Psoas muscle (tissue), 8 donors: ENCODE data around the gene CDC42BPB. TPM values are rescaled to one million over a fixed set of nuclear protein-coding genes. Genes with fewer than 3 reads are reported as not detected.

Experiments
- ATAC-seq, 4 donors: fragments of 200-7000 bp; cut with Tn5 transposase; one replicate each; pipeline ENCODE4 v1.9.1; 2020; ENCODE audit warnings: moderate library complexity in 3 of 4, mild to moderate bottlenecking in 2 of 4
- DNase-seq, 2 donors: peaks; one replicate each; pipeline ENCODE4 v3.0.0-alpha.2; 2020
- H3K27ac ChIP-seq: fragments of 200-600 bp; one replicate; pipeline ENCODE4 v1.8.0; 2022
- H3K27me3 ChIP-seq, 3 donors: fragments of 200-600 bp in 1 of 3; one replicate each; pipeline versions ENCODE4 v1.6.1 to v1.8.0; 2013 to 2022; ENCODE audit warnings: low read length in 2 of 3, mild to moderate bottlenecking in 2 of 3, moderate library complexity in 1 of 3; ENCODE audit not compliant: insufficient read depth in 3 of 3
- H3K36me3 ChIP-seq, 2 donors: fragments of 200-600 bp in 1 of 2; one replicate each; pipeline versions ENCODE4 v1.6.1 to v1.8.0; 2013 to 2022; ENCODE audit warnings: low read depth in 1 of 2, mild to moderate bottlenecking in 1 of 2, moderate library complexity in 1 of 2; ENCODE audit not compliant: insufficient read depth in 1 of 2
- H3K4me1 ChIP-seq: fragments of 200-600 bp; one replicate; pipeline ENCODE4 v1.8.0; 2022
- H3K4me3 ChIP-seq: fragments of 200-600 bp; one replicate; pipeline ENCODE4 v1.8.0; 2022; ENCODE audit warnings: mild to moderate bottlenecking
- H3K9me3 ChIP-seq: fragments of 200-600 bp; one replicate; pipeline ENCODE4 v1.8.0; 2022
- CTCF ChIP-seq: fragments of 200-600 bp; IDR thresholded peaks from one replicate; pipeline ENCODE4 v1.8.0; 2022; ENCODE audit warnings: antibody characterized with exemption
- whole genome bisulfite sequencing, 3 donors: extraction: QIAGEN DNeasy Blood & Tissue Kit; methylation state at CpG; one replicate each; pipeline versions ENCODE4 v1.1.6 to v1.1.7; 2013; 5-methylcytosine and 5-hydroxymethylcytosine counted together
- intact Hi-C, 2 donors: fragments of 100-400 bp; cut with DNase I; formaldehyde crosslinking; loops; one replicate each; pipeline versions ENCODE4 v1.11.0 to v1.14.2; 2022
- polyA plus RNA-seq, 3 donors: library from polyadenylated mRNA; stranded (reverse); fragments of 200-250 nt; gene quantifications; one replicate each; pipeline ENCODE4 v1.2.3, GENCODE V29; 2013
- total RNA-seq, 4 donors: library from RNA; stranded (reverse); fragmentation: NEBNext Ultra II Directional in 2 of 4; extraction: Animal tissue kit (Norgen Biotek cat#: 25700) in 2 of 4; gene quantifications; one replicate each; pipeline versions ENCODE4 v1.2.1 to v1.2.4, GENCODE V29; 2021 to 2023
- donor health status: healthy with polysubstance abuse.
- donor health status: DM: no; HTN: no; CAD: no; lungs with moderate emphysema.
- donor health status: Bipolar disorder and iron deficiency.
- donor health status: healthy.
- donor health status: DM: yes; HTN: yes; CAD: no.
- donor health status: DM: no; HTN: no; CAD: no.
- donor health status: DM: no; HTN: no; CAD: no.
- donor health status: DM: yes; HTN: yes; CAD: no.

CDC42BPB gene
- total and polyA plus RNA-seq, 7 donors = 20.2 to 57.4 (median 40.0) TPM

DNA sequence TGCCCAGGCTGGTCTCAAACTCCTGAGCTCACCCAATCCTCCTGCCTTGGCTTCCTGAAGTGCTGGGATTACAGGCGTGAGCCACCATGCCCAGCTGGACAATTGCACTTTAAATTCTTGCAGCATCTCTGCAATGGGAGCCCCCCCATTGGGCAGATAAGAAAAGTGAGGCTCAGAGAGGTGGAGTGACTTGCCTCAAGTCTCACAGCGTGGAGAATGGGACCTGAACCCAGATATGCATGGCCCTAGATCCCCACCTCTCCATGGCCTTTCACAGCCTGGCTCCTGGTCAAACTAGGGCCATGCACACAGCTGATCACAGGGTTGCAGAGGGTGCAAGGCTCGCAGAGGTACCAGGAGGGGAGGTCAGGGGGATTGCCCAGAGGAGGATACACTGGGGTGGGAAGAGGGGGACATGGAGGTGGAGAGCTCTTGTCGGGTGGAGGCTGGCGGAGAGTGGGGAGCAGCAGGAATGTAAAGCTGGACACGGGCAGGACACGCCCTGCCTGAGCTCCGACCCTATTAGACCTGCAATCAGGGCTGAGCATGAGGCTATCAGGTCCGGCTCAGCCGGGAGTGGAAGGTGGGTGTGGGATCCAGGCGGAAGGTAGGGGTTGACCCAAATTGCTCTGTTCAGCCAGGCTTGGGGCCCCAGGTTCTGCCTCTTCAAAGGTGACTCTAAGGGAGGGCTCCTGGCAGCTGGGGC, 44.1 kb upstream of the CDC42BPB start:
- no peak overlapping the region for H3K4me3 ChIP-seq
- H3K4me1 ChIP-seq = peaks cover 13% of the 10 kb centered on the region
- ATAC-seq = no peak
- H3K9me3 ChIP-seq = no peaks in the 10 kb centered on the region
- TF ChIP-seq CTCF = no peak
- DNase-seq = no peak
- intact Hi-C loops = no loop called here
- peaks cover 0 to 63% (median 19%) of the 10 kb centered on the region in 3 donors for H3K27me3 ChIP-seq
- H3K36me3 ChIP-seq = no peaks in the 10 kb centered on the region
- no peak overlapping the region for H3K27ac ChIP-seq
- WGBS, 3 donors = 95 to 100% (median 98%) methylated on average over 11 of the region's 11 CpGs

DNA sequence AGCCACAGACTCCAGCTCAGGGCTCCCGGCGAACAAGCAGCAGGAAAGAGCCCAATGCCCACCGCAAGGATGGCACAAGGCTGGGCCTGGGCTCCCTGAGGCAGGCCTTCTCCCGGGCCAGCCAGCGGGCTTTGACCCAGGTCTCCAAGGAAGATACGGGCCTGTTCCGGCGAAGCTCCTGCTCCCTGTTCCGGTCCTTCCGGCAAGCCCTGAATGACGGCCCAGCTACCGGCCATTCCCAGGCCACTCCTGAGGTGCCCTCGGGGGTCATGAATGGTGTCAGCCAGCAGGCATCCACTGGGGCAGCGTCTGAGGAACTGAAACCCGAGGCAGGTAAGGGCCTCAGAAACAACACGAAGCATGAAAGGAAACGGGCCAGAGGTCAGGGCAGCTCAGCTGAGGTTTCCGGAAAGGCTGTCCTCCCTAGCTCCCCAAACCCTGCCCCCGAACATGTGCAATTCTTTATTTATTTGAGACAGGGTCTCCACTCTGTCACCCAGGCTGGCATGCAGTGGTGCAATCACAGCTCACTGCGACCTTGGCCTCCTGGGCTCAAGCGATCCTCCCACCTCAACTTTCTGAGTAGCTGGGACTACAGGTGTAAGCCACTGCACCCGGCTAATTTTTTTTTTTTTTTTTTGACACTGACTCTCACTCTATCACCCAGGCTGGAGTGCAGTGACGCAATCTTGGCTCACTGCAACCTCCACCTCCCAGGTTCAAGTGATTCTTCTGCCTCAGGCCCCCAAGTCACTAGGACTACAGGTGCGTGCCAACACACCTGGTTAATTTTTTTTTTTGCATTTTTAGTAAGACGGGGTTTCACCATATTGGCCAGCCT, 43.2 kb upstream of the CDC42BPB start:
- Histone ChIP-seq H3K27ac (no peak overlapping the region), H3K9me3 (peaks cover 4% of the 10 kb centered on the region), H3K4me3 (no peak overlapping the region), H3K36me3 (no peaks in the 10 kb centered on the region), H3K4me1 (peaks cover 12% of the 10 kb centered on the region), H3K27me3 (peaks cover 0 to 63% (median 19%) of the 10 kb centered on the region in 3 donors)
- ATAC-seq = no peak
- no peak for DNase-seq
- 85 to 90% (median 89%) methylated on average over 25 of the region's 25 CpGs for WGBS, 3 donors
- intact Hi-C loops = no loop called here
- no peak for TF ChIP-seq CTCF

DNA sequence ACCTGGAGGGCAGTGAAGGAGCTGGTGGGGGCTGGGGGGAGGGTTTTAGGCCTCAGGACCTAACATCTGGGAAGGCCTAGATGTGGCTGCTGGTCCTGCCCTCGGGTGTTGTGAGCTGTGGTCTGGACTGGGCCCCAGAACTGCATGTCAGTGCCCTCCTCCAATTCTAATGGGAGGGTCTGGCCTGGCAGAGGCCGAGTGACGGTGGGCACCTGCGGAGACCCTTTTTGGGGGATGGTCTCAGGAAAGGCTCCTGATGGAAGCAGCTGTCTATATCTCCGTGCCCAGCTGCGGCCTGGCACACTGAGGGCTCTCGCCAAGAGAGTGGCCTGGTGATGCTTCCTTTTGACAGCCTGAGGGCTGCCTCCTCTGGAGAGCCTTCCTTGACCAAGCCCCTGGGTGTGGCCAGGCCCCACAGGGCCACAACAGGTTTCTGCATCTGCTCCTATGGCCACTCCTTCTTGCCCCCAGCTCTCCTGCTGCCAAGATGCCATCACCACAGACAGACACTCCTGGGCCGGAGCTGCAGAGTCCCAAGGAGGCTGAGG, 42.5 kb upstream of the CDC42BPB start:
- H3K27ac ChIP-seq = no peak overlapping the region
- ATAC-seq = no peak
- H3K9me3 ChIP-seq = peaks cover 4% of the 10 kb centered on the region
- no peak for DNase-seq
- no peak for TF ChIP-seq CTCF
- peaks cover 10% of the 10 kb centered on the region for H3K4me1 ChIP-seq
- H3K36me3 ChIP-seq = no peaks in the 10 kb centered on the region
- H3K27me3 ChIP-seq = peaks cover 0 to 62% (median 19%) of the 10 kb centered on the region in 3 donors
- intact Hi-C loops = no loop called here
- no peak overlapping the region for H3K4me3 ChIP-seq
- 82 to 95% (median 89%) methylated on average over 7 to 8 of the region's 8 CpGs for WGBS, 3 donors

DNA sequence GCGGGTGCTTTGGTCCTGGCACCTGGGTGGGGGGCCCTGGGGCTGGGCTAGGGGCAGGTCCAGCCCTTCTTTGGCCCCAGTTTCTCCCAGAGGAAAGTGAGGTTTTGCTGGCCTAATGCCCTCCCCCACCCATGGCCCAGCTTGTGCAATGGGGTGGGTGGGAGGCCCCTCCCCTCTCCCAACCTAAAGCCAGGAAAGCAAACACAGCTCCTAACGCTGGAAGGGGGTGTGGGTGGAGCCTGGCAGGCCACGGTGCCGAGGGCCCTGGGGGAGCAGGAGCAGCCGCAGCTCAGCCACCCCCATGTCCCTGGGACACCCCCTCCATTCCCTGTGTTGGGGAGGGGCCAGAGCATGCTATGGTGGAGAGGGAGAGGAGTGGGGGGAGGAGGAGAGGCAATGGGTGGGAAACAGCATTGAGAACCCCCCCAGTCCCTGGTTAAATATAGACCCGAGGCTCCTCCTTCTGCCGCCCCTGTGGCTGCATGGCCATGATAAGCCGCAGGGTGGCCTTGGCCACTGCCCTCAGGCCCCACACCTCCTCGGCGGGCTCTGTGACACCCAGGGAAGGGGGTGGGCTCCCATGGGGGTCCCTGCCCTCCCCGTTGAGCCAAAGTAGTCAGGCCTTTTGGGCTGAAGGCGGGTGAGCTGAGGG, 41.9 kb upstream of the CDC42BPB start:
- peaks cover 6% of the 10 kb centered on the region for H3K4me1 ChIP-seq

More for the DNA sequence above, 41.9 kb upstream of the CDC42BPB start:
- TF ChIP-seq CTCF = no peak
- no peak for ATAC-seq
- intact Hi-C loops = no loop called here
- Histone ChIP-seq H3K27me3 (peaks cover 0 to 56% (median 18%) of the 10 kb centered on the region in 3 donors), H3K36me3 (no peaks in the 10 kb centered on the region), H3K4me3 (no peak overlapping the region), H3K27ac (no peak overlapping the region), H3K9me3 (peaks cover 4% of the 10 kb centered on the region)
- no peak for DNase-seq
- WGBS, 3 donors = 67 to 78% (median 74%) methylated on average over 11 to 12 of the region's 12 CpGs
